HG02610 (cell line): ENCODE data around the gene ARL5B.
"Not testable (repeated sequence)": the region's sequence is repeated elsewhere in the genome, so short reads cannot be mapped to it uniquely, and the experiment has no call there.

Source experiments
- ATAC-seq: cut with Tn5 transposase; IDR thresholded peaks from one replicate; pipeline ENCODE4 v1.9.1; 2021; ENCODE audit warnings: mild to moderate bottlenecking, moderate library complexity; ENCODE audit not compliant: unreplicated experiment

Gene ARL5B, protein sequence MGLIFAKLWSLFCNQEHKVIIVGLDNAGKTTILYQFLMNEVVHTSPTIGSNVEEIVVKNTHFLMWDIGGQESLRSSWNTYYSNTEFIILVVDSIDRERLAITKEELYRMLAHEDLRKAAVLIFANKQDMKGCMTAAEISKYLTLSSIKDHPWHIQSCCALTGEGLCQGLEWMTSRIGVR

GRCh38 chr10:18659125-18659818 lies at the start of gene ARL5B:
ARL5B (plus strand) TSS chr10:18659431; CDS start chr10:18659638, 207 bp downstream.
- peak; percentile 92 for ATAC-seq

DNA sequence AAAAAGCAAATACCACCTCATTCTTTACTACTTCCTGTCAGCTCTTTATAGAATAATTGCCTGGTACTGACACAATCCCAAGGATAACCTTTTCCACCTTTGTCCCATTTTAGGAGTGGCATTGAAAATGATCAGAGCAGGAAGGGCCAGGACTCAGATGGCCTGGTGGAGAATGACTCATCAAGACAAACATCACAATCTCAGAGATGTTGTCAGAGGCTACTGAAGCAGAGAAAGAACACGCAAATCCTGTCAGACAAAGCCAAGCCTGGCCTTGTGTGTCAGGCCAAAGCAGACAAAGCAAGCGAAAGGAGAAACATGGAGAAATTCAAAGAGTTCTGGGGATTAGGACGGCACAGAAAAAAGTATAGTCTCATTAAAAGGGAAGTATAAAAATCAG lies 48.7 kb upstream of the ARL5B start:
- ATAC-seq = no peak

GRCh38 chr10:18611168-18611567 lies 48.1 kb upstream of the ARL5B start:
- no peak for ATAC-seq

- ATAC-seq = no peak
Measured at GRCh38 chr10:18615618-18616017, 43.6 kb upstream of the ARL5B start.

DNA sequence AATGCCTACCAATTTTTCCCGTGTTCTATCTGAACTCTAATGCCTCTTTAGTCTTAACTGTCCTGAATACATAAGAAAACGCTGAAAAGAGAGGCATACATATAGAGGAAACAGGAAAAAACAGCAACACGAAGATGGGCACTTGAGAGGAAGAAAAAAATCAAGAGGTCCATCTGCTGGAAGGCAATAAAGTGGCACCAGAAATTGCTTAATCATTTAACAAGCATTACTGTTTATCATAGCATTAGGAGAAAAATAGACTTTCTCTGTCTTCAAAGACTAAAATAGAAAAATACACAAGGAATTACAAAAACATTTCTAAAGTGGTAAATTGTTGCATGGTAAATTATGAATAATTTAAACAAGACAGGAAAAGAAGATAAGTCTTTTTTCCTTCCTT lies 42.9 kb upstream of the ARL5B start:
- no peak for ATAC-seq

- ATAC-seq = no peak
Measured at GRCh38 chr10:18619016-18619415, 40.2 kb upstream of the ARL5B start.

GRCh38 chr10:18620856-18621255 lies 38.4 kb upstream of the ARL5B start:
- ATAC-seq = no peak

- ATAC-seq = not testable (repeated sequence)
Measured at GRCh38 chr10:18623671-18624070, 35.6 kb upstream of the ARL5B start.

DNA sequence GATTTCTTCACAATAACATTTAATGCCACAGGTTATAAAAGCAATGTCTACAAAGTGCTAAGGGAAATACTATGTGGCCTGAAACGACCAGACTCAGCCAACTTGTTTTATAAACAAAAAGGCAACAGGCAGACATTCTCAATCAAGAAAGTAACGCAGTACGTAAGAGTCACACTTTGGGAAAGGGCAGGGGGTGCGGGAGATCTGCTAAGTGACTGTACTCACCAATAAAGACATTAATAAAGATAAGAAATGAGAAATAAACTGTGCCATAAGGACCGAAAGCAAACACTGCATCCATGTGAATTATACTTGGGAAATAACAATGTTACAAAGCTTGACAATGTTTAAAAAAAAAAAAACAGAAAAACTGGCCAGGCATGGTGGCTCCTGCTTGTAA lies 33.3 kb upstream of the ARL5B start:
- no peak for ATAC-seq

- ATAC-seq = not testable (repeated sequence)
Measured at GRCh38 chr10:18627452-18628018, 31.7 kb upstream of the ARL5B start.

DNA sequence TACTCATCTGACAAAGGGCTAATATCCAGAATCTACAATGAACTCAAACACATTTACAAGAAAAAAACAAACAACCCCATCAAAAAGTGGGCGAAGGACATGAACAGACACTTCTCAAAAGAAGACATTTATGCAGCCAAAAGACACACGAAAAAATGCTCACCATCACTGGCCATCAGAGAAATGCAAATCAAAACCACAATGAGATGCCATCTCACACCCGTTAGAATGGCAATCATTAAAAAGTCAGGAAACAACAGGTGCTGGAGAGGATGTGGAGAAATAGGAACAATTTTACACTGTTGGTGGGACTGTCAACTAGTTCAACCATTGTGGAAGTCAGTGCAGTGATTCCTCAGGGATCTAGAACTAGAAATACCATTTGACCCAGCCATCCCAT lies 26.7 kb upstream of the ARL5B start:
- ATAC-seq = not testable (repeated sequence)

DNA sequence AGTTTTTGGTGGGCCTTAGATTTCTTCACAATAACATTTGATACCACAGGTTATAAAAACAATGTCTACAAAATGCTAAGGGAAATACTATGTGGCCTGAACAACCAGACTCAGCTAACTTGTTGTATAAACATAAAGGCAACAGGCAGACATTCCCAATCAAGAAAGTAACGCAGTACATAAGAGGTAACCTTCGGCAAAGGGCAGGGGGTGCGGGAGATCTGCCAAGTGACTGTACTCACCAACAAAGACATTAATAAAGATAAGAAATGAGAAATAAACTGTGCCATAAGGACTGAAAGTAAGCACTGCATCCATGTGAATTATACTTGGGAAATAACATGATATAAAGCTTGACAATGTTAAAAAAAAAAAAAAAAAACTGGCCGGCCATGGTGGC lies 23.2 kb upstream of the ARL5B start:
- no peak for ATAC-seq

GRCh38 chr10:18637400-18637799 lies 21.8 kb upstream of the ARL5B start:
- not testable (repeated sequence) for ATAC-seq

DNA sequence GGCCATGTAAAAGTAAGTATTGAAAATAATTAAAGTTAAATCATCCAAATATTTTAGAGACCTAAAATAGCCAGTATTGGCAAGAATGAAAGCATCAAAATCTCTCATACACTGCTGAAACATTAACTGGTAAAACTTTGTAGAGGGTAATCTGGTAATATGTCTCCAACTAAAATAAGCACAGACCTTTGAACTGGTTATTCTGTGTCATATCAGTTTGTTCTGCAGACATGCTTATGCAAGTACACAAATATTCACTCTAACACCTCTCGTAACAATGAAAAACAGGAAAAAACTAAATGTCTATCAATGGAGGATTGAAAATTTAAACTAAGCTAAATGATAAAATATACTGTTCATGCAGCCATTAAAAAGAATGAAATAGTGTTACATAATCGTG lies 19.5 kb upstream of the ARL5B start:
- not testable (repeated sequence) for ATAC-seq

GRCh38 chr10:18647151-18647550 lies 12.1 kb upstream of the ARL5B start:
- no peak for ATAC-seq

GRCh38 chr10:18647945-18648344 lies 11.3 kb upstream of the ARL5B start:
- no peak for ATAC-seq

- ATAC-seq = no peak
Measured at GRCh38 chr10:18649364-18649959, 9.8 kb upstream of the ARL5B start.

DNA sequence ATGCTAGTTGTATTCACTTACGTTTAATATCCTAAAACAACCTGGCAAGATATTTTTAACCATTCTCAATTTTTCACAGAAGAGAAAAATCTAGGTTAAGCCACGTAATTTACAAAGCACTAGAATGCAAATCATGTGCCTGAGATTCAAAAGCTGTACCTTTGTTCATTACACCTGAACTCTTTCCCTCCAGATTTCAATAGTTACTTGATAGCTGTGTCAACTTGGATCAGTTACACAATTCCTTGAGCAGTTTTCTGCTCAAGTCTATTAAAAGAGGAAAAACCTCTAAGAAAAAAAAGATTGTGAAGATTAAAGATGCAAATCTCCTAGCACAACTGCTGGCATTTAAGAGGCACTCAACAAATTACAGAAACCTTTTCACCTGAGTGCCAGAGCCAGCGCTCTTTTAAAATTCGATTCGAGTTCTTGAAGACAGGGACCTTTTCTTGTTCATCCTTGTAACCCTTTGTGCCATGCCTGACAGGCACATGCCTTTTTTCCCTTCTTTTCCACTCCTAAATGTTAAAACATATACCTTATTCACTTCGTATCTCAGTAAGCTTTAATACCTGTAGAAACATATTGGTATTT lies 8.7 kb upstream of the ARL5B start:
- ATAC-seq = no peak

- peak; percentile 98 for ATAC-seq
Measured at GRCh38 chr10:18651324-18652007, 7.8 kb upstream of the ARL5B start, which contains the start of gene NSUN6. NSUN6 (minus strand) TSS chr10:18651587; CDS start chr10:18651203, 384 bp downstream.

DNA sequence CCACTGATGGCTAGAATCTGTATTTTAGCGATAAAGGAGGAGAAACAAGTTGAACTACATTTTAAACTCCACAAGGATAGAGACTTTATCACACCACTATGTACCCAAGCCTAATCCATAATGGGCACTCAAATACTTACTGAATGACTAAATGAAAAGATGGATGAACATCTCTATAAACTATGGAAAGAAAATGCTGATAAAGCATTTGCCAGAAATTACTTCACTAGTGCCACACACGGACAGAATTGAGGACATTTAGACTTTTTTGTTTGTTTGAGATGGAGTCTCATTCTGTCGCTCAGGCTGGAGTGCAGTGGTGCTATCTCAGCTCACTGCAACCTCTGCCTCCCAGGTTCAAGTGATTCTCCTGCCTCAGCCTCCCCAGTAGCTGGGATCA lies 6.1 kb upstream of the ARL5B start:
- ATAC-seq = no peak

DNA sequence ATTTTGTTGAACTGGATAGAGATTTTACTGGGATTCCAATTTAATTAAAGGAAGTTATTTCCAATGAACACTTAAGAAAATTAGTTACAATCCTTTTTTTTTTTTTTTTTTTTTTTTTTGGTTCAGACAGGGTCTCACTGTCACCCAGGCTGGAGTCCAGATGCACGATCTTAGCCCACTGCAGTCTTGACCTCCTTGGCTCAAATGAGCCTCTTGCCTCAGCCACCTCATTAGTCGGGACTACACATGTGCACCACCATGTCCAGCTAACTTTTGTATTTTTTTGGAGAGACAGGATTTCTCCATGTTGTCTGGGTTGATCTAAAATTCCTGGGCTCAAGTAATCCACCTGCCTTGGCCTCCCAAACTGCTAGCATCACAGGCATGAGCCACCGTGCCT lies 2.5 kb upstream of the ARL5B start:
- ATAC-seq = no peak
